Gastrocnemius medialis (tissue), 4 donors: ENCODE results near the gene STARD13.
A peak's percentile ranks its signal among the peaks of the same experiment; 100 is the strongest.

Source experiments
- CTCF ChIP-seq, 5 experiments: fragments of 450-650 bp in 3 of 5; fragments of 200-600 bp in 2 of 5; sonication (generic) in 2 of 5; IDR thresholded peaks in 4 of 5; conservative IDR thresholded peaks in 1 of 5; 1 replicate in 4 of 5; 2 replicates in 1 of 5; pipeline ENCODE4 v1.5.1; 2016 to 2019; ENCODE audit warnings: antibody characterized with exemption in 5 of 5, mild to moderate bottlenecking in 3 of 5, moderate library complexity in 3 of 5
- POLR2A ChIP-seq, 2 donors: fragments of 450-650 bp; IDR thresholded peaks; one replicate each; pipeline ENCODE4 v1.6.1; 2017; ENCODE audit warnings: antibody characterized with exemption in 2 of 2, mild to moderate bottlenecking in 2 of 2, moderate library complexity in 2 of 2

- TF ChIP-seq POLR2A (IDR thresholded peaks at IDR 0.05) (no peak), CTCF (IDR thresholded peaks at IDR 0.05 in 4 of 5, conservative IDR thresholded peaks at IDR 0.05 in 1 of 5) (peak in 1 of 5 experiments; percentile 17)
Measured at GRCh38 chr13:33262997-33263396, 22.6 kb downstream of the STARD13 start.
